Measurements from ENCODE around the gene SMCR8. TPM values are rescaled to one million over a fixed set of nuclear protein-coding genes. Genes with fewer than 3 reads are reported as not detected.
A peak's percentile ranks its signal among the peaks of the same experiment; 100 is the strongest.

The SMCR8 gene
- total and polyA plus RNA-seq, 9 of the 15 experiments (the other 6 are each of a cell fraction or from before 2014, with no cell fraction given) = 0.25 to 8.8 (median 4.9) TPM

DNA sequence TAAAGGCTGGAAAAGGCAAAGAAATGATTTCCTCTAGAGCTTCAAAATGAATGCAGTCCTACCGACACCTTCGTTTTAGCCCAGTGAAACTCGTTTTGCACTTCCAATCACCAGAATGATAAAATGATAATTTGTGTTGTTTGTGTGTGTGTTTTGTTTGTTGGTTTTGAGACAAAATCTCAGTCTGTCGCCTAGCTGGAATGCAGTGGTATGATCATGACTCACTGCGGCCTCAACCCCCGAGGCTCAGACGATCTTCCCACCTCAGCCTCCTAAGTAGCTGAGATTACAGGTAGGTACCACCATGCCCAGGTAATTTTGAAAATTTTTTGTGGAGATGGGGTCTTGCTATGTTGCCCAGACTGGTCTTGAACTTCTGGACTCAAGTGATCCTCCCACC is 59.1 kb downstream of the SMCR8 start:
- CTCF ChIA-PET (ENCODE audit: low intra/inter-chr PET ratio) = no interaction called here
- Histone ChIP-seq H3K9me3 (replicated peaks; ENCODE audit: control insufficient read depth, insufficient read depth, low read depth, low read length) (no peaks in the 10 kb centered on the region), H3K4me3 (no peak overlapping the region), H3K27me3 (ENCODE audit: control insufficient read depth in 2 of 2, insufficient read depth in 2 of 2, low read length in 2 of 2) (no peaks in the 10 kb centered on the region), H3K4me2 (ENCODE audit: insufficient read depth, low read length) (no peak overlapping the region), H3K9ac (ENCODE audit: insufficient read depth in 1 of 2, low read depth in 2 of 2, low read length in 2 of 2) (no peak overlapping the region), H3K4me1 (replicated peaks in 1 of 2; ENCODE audit: control insufficient read depth in 2 of 2, insufficient read depth in 2 of 2, low read length in 2 of 2) (peaks cover 2 to 3% of the 10 kb centered on the region in 2 experiments; a peak in 3 of 5 replicates), H3K27ac (ENCODE audit: extremely low read depth, low read depth, low read length) (no peak overlapping the region), H3K79me2 (ENCODE audit: control insufficient read depth, insufficient read depth, low read length) (no peaks in the 10 kb centered on the region), H4K20me1 (replicated peaks; ENCODE audit: control insufficient read depth, insufficient read depth, low read length) (no peaks in the 10 kb centered on the region), H3K9me1 (ENCODE audit: control insufficient read depth, insufficient read depth, low read length) (no peaks in the 10 kb centered on the region), H3K36me3 (ENCODE audit: control insufficient read depth, insufficient read depth, low read length) (no peaks in the 10 kb centered on the region), H2AFZ (ENCODE audit: low read depth, low read length) (no peak overlapping the region)
- DNase-seq (ENCODE audit: extremely low read depth in 1 of 4, low spot score in 3 of 4) = no peak
- intact Hi-C loops (cut with micrococcal nuclease) (no loop called here), in situ Hi-C loops (cut with MboI) (no loop called here)
- BruUV-seq (replicated peaks) = no TSS peak
- TF ChIP-seq HNRNPH1 (optimal IDR thresholded peaks at IDR 0.05; ENCODE audit: low read depth, low read length) = no peak
- no peak for TF ChIP-seq ZKSCAN3 (CRISPR knock-in tag; IDR thresholded peaks at IDR 0.05)
- TF ChIP-seq NFATC3 (IDR thresholded peaks at IDR 0.05) = no peak
- no peak for TF ChIP-seq ZNF239 (CRISPR knock-in tag; IDR thresholded peaks at IDR 0.05)
- TF ChIP-seq TAF1 (IDR thresholded peaks at IDR 0.05; ENCODE audit: control insufficient read depth, extremely low read depth, insufficient read depth, low read length, severe bottlenecking) = no peak
- TF ChIP-seq SIRT6 (IDR thresholded peaks at IDR 0.05; ENCODE audit: low read depth, low read length) = no peak
- TF ChIP-seq ZNF121 (CRISPR knock-in tag; conservative IDR thresholded peaks at IDR 0.05) = peak; percentile 45
- POLR2A ChIA-PET = no interaction called here
- FAIRE-seq = peak; percentile 29
- ATAC-seq = no peak
- 7% methylated on average over 7 of the region's 7 CpGs for WGBS (ENCODE audit: insufficient coverage, low coverage, missing lambda C conversion rate)

Small RNAs within 50 kb of the gene (microRNA-seq; reads per million reads assigned to microRNA genes)
- not detected for gene MIR6778 (ENCODE audit: borderline microRNAs expressed)

Other genes starting within 250 kb of the SMCR8 start
Only the 7 nearest of the 10 such genes appear.
- 49.2 and 63.0 TPM in 2 replicates for gene ALKBH5, start 131.5 kb upstream of the SMCR8 start, total RNA-seq (2014; rRNA removed)
- gene ALKBH5, start 131.5 kb upstream of the SMCR8 start, total RNA-seq (2014; rRNA removed; fragmentation: Illumina TruSeq; extraction: Trizol) = 34.6 and 37.5 TPM in 2 replicates
- gene ALKBH5, start 131.5 kb upstream of the SMCR8 start, total RNA-seq (2015; rRNA removed; fragmentation: Illumina TruSeq; extraction: Trizol) = 46.6 and 47.4 TPM in 2 replicates
- gene ALKBH5, start 131.5 kb upstream of the SMCR8 start, total RNA-seq (2021) = 70.0 and 73.8 TPM in 2 replicates
- 51.7 and 52.6 TPM in 2 replicates for gene ALKBH5, start 131.5 kb upstream of the SMCR8 start, polyA plus RNA-seq (2011; rRNA removed)
- gene ALKBH5, start 131.5 kb upstream of the SMCR8 start, polyA plus RNA-seq (2014; fragmentation: Illumina TruSeq; extraction: Trizol) = 47.2 and 52.2 TPM in 2 replicates
- gene ALKBH5, start 131.5 kb upstream of the SMCR8 start, polyA plus RNA-seq (2014; fragmentation: Nextera tagmentation; extraction: Ambion mirVana) = 10 to 100 TPM; 11.4 to 18.0 TPM
- gene ALKBH5, start 131.5 kb upstream of the SMCR8 start, polyA plus RNA-seq (2014; rRNA removed) = 38.4 and 48.0 TPM in 2 replicates
- 8.2 and 11.3 TPM in 2 replicates for gene LLGL1, start 89.7 kb upstream of the SMCR8 start, total RNA-seq (2014; rRNA removed)
- gene LLGL1, start 89.7 kb upstream of the SMCR8 start, total RNA-seq (2014; rRNA removed; fragmentation: Illumina TruSeq; extraction: Trizol) = 1.4 and 1.7 TPM in 2 replicates
- 4.0 and 4.2 TPM in 2 replicates for gene LLGL1, start 89.7 kb upstream of the SMCR8 start, total RNA-seq (2015; rRNA removed; fragmentation: Illumina TruSeq; extraction: Trizol)
- gene LLGL1, start 89.7 kb upstream of the SMCR8 start, total RNA-seq (2021) = 12.4 and 12.9 TPM in 2 replicates
- gene LLGL1, start 89.7 kb upstream of the SMCR8 start, polyA plus RNA-seq (2011; rRNA removed) = 6.4 and 9.2 TPM in 2 replicates
- gene LLGL1, start 89.7 kb upstream of the SMCR8 start, polyA plus RNA-seq (2014; fragmentation: Illumina TruSeq; extraction: Trizol) = 3.7 and 8.4 TPM in 2 replicates
- under 1 TPM in 1 of 2 experiments, not detected in 1; 0.11 TPM for gene LLGL1, start 89.7 kb upstream of the SMCR8 start, polyA plus RNA-seq (2014; fragmentation: Nextera tagmentation; extraction: Ambion mirVana)
- gene LLGL1, start 89.7 kb upstream of the SMCR8 start, polyA plus RNA-seq (2014; rRNA removed) = 10.7 and 11.9 TPM in 2 replicates
- 82.5 and 117 TPM in 2 replicates for gene FLII, start 56.6 kb upstream of the SMCR8 start, total RNA-seq (2014; rRNA removed)
- 57.2 and 64.8 TPM in 2 replicates for gene FLII, start 56.6 kb upstream of the SMCR8 start, total RNA-seq (2014; rRNA removed; fragmentation: Illumina TruSeq; extraction: Trizol)
- gene FLII, start 56.6 kb upstream of the SMCR8 start, total RNA-seq (2015; rRNA removed; fragmentation: Illumina TruSeq; extraction: Trizol) = 65.9 and 71.4 TPM in 2 replicates
- 116 and 121 TPM in 2 replicates for gene FLII, start 56.6 kb upstream of the SMCR8 start, total RNA-seq (2021)
- 126 and 140 TPM in 2 replicates for gene FLII, start 56.6 kb upstream of the SMCR8 start, polyA plus RNA-seq (2011; rRNA removed)
- gene FLII, start 56.6 kb upstream of the SMCR8 start, polyA plus RNA-seq (2014; fragmentation: Illumina TruSeq; extraction: Trizol) = 92.6 and 108 TPM in 2 replicates
- gene FLII, start 56.6 kb upstream of the SMCR8 start, polyA plus RNA-seq (2014; fragmentation: Nextera tagmentation; extraction: Ambion mirVana) = 10 to 100 TPM; 11.7 to 14.4 TPM
- gene FLII, start 56.6 kb upstream of the SMCR8 start, polyA plus RNA-seq (2014; rRNA removed) = 86.9 and 88.9 TPM in 2 replicates
- gene MIEF2, start 54.6 kb upstream of the SMCR8 start, total RNA-seq (2014; rRNA removed) = 4.0 and 6.4 TPM in 2 replicates
- gene MIEF2, start 54.6 kb upstream of the SMCR8 start, total RNA-seq (2014; rRNA removed; fragmentation: Illumina TruSeq; extraction: Trizol) = 0.77 and 1.2 TPM in 2 replicates
- 2.4 and 2.8 TPM in 2 replicates for gene MIEF2, start 54.6 kb upstream of the SMCR8 start, total RNA-seq (2015; rRNA removed; fragmentation: Illumina TruSeq; extraction: Trizol)
- gene MIEF2, start 54.6 kb upstream of the SMCR8 start, total RNA-seq (2021) = 7.8 and 8.2 TPM in 2 replicates
- 3.0 and 5.9 TPM in 2 replicates for gene MIEF2, start 54.6 kb upstream of the SMCR8 start, polyA plus RNA-seq (2011; rRNA removed)
- gene MIEF2, start 54.6 kb upstream of the SMCR8 start, polyA plus RNA-seq (2014; fragmentation: Illumina TruSeq; extraction: Trizol) = 1.6 and 3.6 TPM in 2 replicates
- under 1 TPM; 0.10 to 0.21 TPM for gene MIEF2, start 54.6 kb upstream of the SMCR8 start, polyA plus RNA-seq (2014; fragmentation: Nextera tagmentation; extraction: Ambion mirVana)
- 3.8 and 4.7 TPM in 2 replicates for gene MIEF2, start 54.6 kb upstream of the SMCR8 start, polyA plus RNA-seq (2014; rRNA removed)
- gene TOP3A, start 299 bp upstream of the SMCR8 start, total RNA-seq (2014; rRNA removed) = 25.5 and 33.2 TPM in 2 replicates
- gene TOP3A, start 299 bp upstream of the SMCR8 start, total RNA-seq (2014; rRNA removed; fragmentation: Illumina TruSeq; extraction: Trizol) = 24.7 and 25.6 TPM in 2 replicates
- 27.0 and 30.0 TPM in 2 replicates for gene TOP3A, start 299 bp upstream of the SMCR8 start, total RNA-seq (2015; rRNA removed; fragmentation: Illumina TruSeq; extraction: Trizol)
- gene TOP3A, start 299 bp upstream of the SMCR8 start, total RNA-seq (2021) = 48.2 and 49.7 TPM in 2 replicates
- 18.3 and 23.0 TPM in 2 replicates for gene TOP3A, start 299 bp upstream of the SMCR8 start, polyA plus RNA-seq (2011; rRNA removed)
- 25.8 TPM in 2 replicates for gene TOP3A, start 299 bp upstream of the SMCR8 start, polyA plus RNA-seq (2014; fragmentation: Illumina TruSeq; extraction: Trizol)
- gene TOP3A, start 299 bp upstream of the SMCR8 start, polyA plus RNA-seq (2014; fragmentation: Nextera tagmentation; extraction: Ambion mirVana) = 1 to 10 TPM; 5.2 to 7.6 TPM
- gene TOP3A, start 299 bp upstream of the SMCR8 start, polyA plus RNA-seq (2014; rRNA removed) = 16.4 and 22.7 TPM in 2 replicates
- 23.3 and 29.8 TPM in 2 replicates for gene SHMT1, start 48.3 kb downstream of the SMCR8 start, total RNA-seq (2014; rRNA removed)
- gene SHMT1, start 48.3 kb downstream of the SMCR8 start, total RNA-seq (2014; rRNA removed; fragmentation: Illumina TruSeq; extraction: Trizol) = 15.7 and 18.0 TPM in 2 replicates
- gene SHMT1, start 48.3 kb downstream of the SMCR8 start, total RNA-seq (2015; rRNA removed; fragmentation: Illumina TruSeq; extraction: Trizol) = 23.9 and 26.5 TPM in 2 replicates
- gene SHMT1, start 48.3 kb downstream of the SMCR8 start, total RNA-seq (2021) = 30.7 and 31.2 TPM in 2 replicates
- 18.1 and 20.0 TPM in 2 replicates for gene SHMT1, start 48.3 kb downstream of the SMCR8 start, polyA plus RNA-seq (2011; rRNA removed)
- gene SHMT1, start 48.3 kb downstream of the SMCR8 start, polyA plus RNA-seq (2014; fragmentation: Illumina TruSeq; extraction: Trizol) = 25.4 and 30.2 TPM in 2 replicates
- 1 to 10 TPM; 3.3 to 5.6 TPM for gene SHMT1, start 48.3 kb downstream of the SMCR8 start, polyA plus RNA-seq (2014; fragmentation: Nextera tagmentation; extraction: Ambion mirVana)
- gene SHMT1, start 48.3 kb downstream of the SMCR8 start, polyA plus RNA-seq (2014; rRNA removed) = 23.9 and 26.1 TPM in 2 replicates
- gene EVPLL, start 62.5 kb downstream of the SMCR8 start, total RNA-seq (2014; rRNA removed) = not detected in 2 replicates
- gene EVPLL, start 62.5 kb downstream of the SMCR8 start, total RNA-seq (2014; rRNA removed; fragmentation: Illumina TruSeq; extraction: Trizol) = not detected in 2 replicates
- not detected in 2 replicates for gene EVPLL, start 62.5 kb downstream of the SMCR8 start, total RNA-seq (2015; rRNA removed; fragmentation: Illumina TruSeq; extraction: Trizol)
- gene EVPLL, start 62.5 kb downstream of the SMCR8 start, total RNA-seq (2021) = not detected in 2 replicates
- gene EVPLL, start 62.5 kb downstream of the SMCR8 start, polyA plus RNA-seq (2011; rRNA removed) = not detected in 2 replicates
- not detected in 2 replicates for gene EVPLL, start 62.5 kb downstream of the SMCR8 start, polyA plus RNA-seq (2014; fragmentation: Illumina TruSeq; extraction: Trizol)
- not detected for gene EVPLL, start 62.5 kb downstream of the SMCR8 start, polyA plus RNA-seq (2014; fragmentation: Nextera tagmentation; extraction: Ambion mirVana)
- not detected in 2 replicates for gene EVPLL, start 62.5 kb downstream of the SMCR8 start, polyA plus RNA-seq (2014; rRNA removed)

Data from K562 (cell line).